ENCODE measurements around the gene CCSER1.

- TF ChIP-seq JUNB (IDR thresholded peaks at IDR 0.05; ENCODE audit: unreplicated experiment), result no peak
- TF ChIP-seq, protein P1, sequence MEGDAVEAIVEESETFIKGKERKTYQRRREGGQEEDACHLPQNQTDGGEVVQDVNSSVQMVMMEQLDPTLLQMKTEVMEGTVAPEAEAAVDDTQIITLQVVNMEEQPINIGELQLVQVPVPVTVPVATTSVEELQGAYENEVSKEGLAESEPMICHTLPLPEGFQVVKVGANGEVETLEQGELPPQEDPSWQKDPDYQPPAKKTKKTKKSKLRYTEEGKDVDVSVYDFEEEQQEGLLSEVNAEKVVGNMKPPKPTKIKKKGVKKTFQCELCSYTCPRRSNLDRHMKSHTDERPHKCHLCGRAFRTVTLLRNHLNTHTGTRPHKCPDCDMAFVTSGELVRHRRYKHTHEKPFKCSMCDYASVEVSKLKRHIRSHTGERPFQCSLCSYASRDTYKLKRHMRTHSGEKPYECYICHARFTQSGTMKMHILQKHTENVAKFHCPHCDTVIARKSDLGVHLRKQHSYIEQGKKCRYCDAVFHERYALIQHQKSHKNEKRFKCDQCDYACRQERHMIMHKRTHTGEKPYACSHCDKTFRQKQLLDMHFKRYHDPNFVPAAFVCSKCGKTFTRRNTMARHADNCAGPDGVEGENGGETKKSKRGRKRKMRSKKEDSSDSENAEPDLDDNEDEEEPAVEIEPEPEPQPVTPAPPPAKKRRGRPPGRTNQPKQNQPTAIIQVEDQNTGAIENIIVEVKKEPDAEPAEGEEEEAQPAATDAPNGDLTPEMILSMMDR (conservative IDR thresholded peaks at IDR 0.05; ENCODE audit: low read depth in 2 of 2), result no peak
Observed at GRCh38 chr4:90580326-90580725, 453.1 kb downstream of the CCSER1 start.
